VCaP (cell line): Measurements from ENCODE around the gene PCSK6.

Source experiments
- H3K27ac ChIP-seq: fragments of 450-650 bp; 2 replicates; pipeline ENCODE4 v1.5.1; 2017
- TF ChIP-seq, protein P1 (sequence below): fragments of 450-650 bp; conservative IDR thresholded peaks from 2 replicates; pipeline ENCODE4 v1.5.1; 2017; ENCODE audit warnings: mild to moderate bottlenecking, moderate library complexity

Gene PCSK6

DNA sequence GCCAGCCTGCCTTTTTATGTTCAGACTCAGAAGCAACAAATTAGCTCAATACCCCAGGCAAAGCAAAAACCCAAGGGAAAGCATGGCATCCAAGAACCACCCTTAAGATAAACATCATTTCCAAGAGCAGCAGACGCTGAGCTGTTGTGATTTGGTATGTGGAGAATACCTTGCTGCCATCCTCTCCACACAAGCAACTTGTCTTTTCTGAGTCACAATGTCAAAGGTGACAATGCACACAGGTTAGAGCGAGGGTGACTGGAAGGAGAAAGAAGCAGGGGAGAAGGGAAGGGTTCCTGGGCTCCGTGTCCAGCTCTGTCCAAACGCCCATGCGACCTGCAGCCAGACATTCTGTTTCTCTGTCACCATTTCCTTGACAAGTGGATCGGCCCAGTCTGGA lies 6.0 kb downstream of the PCSK6 start:
- H3K27ac ChIP-seq, result no peak overlapping the region
- TF ChIP-seq, protein P1, sequence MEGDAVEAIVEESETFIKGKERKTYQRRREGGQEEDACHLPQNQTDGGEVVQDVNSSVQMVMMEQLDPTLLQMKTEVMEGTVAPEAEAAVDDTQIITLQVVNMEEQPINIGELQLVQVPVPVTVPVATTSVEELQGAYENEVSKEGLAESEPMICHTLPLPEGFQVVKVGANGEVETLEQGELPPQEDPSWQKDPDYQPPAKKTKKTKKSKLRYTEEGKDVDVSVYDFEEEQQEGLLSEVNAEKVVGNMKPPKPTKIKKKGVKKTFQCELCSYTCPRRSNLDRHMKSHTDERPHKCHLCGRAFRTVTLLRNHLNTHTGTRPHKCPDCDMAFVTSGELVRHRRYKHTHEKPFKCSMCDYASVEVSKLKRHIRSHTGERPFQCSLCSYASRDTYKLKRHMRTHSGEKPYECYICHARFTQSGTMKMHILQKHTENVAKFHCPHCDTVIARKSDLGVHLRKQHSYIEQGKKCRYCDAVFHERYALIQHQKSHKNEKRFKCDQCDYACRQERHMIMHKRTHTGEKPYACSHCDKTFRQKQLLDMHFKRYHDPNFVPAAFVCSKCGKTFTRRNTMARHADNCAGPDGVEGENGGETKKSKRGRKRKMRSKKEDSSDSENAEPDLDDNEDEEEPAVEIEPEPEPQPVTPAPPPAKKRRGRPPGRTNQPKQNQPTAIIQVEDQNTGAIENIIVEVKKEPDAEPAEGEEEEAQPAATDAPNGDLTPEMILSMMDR, result no peak

DNA sequence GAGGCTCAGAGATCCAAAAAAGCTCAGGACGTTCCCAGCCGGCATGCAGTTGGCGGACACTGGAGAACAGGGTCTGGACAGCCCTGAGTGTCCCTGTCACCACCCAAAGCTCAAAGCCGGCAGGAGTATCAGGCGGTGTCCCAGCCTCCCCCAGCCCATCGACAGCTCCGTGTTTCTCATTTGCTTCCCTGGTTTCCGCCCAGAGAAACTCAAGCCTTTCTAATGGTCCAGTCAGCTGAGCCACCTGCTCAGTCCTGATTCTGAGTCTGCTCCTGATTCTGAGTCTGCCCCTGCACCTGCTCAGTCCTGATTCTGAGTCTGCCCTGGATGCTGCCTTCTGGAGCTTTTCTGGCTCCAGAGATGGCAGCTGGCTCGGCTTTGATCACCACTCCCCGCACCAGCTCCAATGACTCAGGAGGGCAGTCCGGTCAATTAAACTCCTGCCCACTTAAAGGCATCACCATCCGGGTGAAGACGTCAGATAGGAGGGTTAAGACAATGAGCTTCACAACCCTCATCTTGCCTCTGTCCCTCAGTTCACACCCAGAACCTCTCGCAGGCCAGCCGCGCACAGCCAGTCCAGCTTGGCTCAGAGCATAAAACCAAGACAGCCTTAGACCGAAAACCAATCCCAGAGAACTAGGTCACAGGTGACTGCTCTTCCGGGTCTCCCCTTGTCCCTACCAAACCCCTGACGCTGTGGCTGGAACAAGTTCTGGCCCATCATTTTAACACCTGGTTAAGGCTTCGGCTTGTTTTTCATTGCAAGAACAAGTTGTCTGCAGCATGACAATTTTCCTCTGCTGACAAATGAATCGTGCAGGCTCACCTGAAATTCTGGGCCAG lies 6.8 kb downstream of the PCSK6 start:
- H3K27ac ChIP-seq, result no peak overlapping the region
- TF ChIP-seq, protein P1, result no peak

DNA sequence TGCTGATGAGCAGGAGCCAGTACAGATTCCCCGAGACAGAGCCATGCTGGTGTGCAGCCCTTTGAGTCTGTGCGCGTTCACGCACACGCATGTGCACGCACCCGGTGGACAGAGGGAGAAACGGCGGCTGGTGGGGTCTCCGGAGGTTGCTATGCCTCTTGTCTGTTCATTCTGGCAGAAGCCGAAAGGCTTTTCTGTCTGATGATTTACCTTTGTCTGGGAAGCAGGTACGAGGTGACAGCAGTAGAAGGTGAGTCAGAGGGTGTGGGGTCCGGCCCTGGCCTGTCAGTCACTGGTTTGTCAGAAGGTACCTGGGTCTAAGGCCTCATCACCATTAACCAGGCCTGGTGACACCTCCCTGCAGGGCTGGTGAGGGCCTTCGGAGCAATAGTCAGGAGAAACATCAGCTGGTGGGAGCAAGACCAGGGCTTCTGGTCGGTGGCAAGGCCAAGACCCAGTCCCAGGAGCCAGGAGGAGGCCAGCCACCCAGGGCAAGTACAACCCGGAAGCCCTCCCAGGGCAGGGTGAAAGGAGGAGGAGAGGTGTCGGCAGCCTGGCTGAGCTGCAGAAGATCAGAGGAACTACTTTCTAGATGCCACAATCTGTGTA lies 7.5 kb downstream of the PCSK6 start:
- no peak overlapping the region for H3K27ac ChIP-seq
- TF ChIP-seq, protein P1, result no peak

DNA sequence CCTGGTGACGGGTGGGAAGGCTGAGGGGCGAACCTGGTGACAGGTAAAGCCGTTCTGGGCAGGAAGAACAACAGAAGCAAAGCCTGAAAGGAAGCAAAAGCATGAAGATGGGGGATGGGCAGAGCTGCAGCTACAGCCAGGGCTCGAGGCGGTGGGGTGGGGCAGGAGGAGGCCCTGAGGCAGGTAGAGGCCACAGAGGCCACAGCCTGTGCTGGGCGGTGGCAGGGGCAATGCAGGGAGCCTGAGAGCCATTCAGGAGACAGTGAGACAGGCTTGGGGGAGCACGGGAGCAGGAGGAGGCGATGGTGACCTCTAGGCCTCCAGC lies 8.2 kb downstream of the PCSK6 start:
- TF ChIP-seq, protein P1, result no peak
- H3K27ac ChIP-seq, result no peak overlapping the region

DNA sequence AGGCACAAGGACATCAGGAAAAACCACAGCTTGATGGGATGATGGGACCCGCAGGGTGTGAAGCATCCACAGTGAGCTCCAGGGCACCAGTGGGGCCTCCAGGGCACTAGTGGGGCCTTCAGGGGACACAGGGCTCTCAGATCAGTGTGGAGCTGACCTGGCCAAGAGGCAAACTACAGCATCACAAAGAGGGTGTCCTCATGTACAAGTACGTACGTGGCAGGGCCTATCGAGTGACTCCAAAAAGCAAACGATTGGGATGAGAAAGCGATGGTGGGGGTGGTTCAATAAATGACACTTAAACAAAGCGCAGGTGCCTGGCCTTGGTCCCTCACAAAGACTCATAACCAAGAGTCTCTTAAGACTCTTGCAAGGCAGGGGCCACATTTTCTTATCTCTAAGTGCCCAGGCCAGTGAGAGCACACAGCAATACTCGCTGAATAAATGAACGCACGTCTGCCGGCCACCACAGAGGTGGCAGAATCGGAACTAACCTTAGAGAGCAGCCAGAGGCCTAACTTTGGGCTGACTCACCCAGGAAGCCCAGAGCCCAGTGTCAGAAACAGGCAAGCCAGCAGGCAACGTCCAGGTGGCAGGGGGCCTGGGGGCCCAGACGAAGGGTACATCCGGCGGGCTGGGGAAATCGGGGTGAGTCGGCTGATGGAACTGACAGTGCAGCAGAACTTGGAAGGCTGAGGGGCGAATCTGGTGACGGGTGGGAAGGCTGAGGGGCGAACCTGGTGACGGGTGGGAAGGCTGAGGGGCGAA lies 8.7 kb downstream of the PCSK6 start:
- H3K27ac ChIP-seq, result no peak overlapping the region
- TF ChIP-seq, protein P1, result no peak

DNA sequence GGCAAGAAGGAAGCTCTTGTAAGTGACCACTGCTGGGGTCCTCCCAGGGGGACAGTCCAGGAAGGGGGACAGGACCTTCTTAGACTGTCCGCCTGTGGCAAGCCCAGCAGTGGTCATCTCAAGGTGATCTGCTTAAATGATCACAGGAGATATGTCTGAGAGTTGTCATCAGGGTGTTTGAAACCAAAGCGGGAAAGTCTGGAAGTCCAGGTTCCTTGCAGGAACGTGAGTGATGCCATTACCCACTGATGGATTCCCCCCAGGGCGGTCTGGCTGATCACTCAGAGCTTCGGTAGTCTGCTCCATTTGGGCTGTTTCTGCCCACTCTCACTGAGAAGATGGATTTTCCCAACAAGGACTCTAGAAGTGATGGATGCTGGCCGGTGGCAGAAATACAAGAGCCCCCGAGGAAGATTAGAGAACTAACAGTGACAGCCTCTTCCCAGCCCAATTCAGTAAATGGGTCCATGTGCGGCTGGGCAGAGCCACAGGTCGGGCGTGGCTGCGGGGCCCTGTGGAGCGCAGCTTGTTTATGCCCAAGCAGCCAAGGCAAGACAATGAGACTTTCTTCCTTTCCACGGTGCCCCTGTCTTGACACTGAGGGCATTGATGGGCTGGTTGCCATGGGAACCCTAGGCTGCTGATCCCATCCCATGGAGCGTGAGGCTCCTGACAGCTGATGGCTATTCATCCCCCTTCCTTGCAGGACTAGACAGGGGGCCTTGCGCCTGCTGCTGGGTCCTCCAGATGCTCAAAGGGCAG lies 9.5 kb downstream of the PCSK6 start:
- TF ChIP-seq, protein P1, result no peak
- no peak overlapping the region for H3K27ac ChIP-seq
